ENCODE data around the gene MAP3K8.
"Not testable (repeated sequence)": the region's sequence is repeated elsewhere in the genome, so short reads cannot be mapped to it uniquely, and the experiment has no call there.

MAP3K8 gene

DNA sequence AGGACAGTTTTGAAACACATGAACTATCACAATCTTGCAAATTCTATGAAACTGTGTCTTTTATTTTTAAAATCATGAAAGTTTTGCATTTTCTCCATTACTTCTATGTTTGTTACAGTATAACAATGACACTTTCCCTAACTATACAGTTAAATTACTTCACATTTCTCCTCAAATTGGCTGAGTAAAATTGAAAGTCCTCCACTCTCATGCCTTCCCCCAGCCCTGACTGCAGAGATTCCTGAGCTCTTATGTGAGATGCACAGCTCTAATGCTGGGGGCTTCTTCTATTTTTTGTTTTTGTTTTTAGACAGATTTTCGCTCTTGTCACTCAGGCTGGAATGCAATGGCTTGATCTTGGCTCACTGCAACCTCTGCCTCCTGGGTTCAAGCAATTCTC lies 22.7 kb upstream of the MAP3K8 start:
- DNase-seq = no peak
- TF ChIP-seq POLR2A (IDR thresholded peaks at IDR 0.05; ENCODE audit: low read length) = no peak
- no peak for TF ChIP-seq GATA1 (IDR thresholded peaks at IDR 0.05; ENCODE audit: low read depth, low read length)

DNA sequence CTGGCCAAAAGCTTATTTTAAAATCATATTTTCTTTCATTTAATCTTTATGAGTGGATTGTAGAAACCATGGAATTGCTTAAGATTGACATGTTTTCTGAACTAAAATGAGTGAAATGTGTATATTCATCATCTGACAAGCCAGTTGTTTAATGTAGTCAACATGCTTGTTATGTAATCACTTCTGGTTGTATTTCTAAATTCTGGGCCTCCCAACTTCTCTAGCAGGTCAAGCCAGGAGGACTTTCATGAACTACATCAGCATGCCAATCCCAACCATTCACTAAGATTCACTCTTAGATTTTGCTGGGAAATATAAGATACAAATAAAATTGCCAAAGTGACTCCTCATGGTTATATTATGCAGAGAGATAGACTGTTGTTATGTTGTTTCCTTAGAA lies 21.1 kb upstream of the MAP3K8 start:
- no peak for DNase-seq
- no peak for TF ChIP-seq GATA1 (IDR thresholded peaks at IDR 0.05; ENCODE audit: low read depth, low read length)
- TF ChIP-seq POLR2A (IDR thresholded peaks at IDR 0.05; ENCODE audit: low read length) = no peak

- DNase-seq = peak; percentile 69 to 81
- TF ChIP-seq GATA1 (IDR thresholded peaks at IDR 0.05; ENCODE audit: low read depth, low read length) (no peak), POLR2A (IDR thresholded peaks at IDR 0.05; ENCODE audit: low read length) (no peak)
Measured at GRCh38 chr10:30413996-30414576, 19.9 kb upstream of the MAP3K8 start.

GRCh38 chr10:30415593-30415992 lies 18.4 kb upstream of the MAP3K8 start:
- DNase-seq = no peak

GRCh38 chr10:30417301-30417700 lies 16.7 kb upstream of the MAP3K8 start:
- TF ChIP-seq POLR2A (IDR thresholded peaks at IDR 0.05; ENCODE audit: low read length) (no peak), GATA1 (IDR thresholded peaks at IDR 0.05; ENCODE audit: low read depth, low read length) (no peak)
- DNase-seq = no peak

More at GRCh38 chr10:30415593-30415992, 18.4 kb upstream of the MAP3K8 start:
- no peak for TF ChIP-seq POLR2A (IDR thresholded peaks at IDR 0.05; ENCODE audit: low read length)
- no peak for TF ChIP-seq GATA1 (IDR thresholded peaks at IDR 0.05; ENCODE audit: low read depth, low read length)

GRCh38 chr10:30420266-30420665 lies 13.7 kb upstream of the MAP3K8 start:
- no peak for TF ChIP-seq POLR2A (IDR thresholded peaks at IDR 0.05; ENCODE audit: low read length)
- no peak for TF ChIP-seq GATA1 (IDR thresholded peaks at IDR 0.05; ENCODE audit: low read depth, low read length)
- DNase-seq = no peak

DNA sequence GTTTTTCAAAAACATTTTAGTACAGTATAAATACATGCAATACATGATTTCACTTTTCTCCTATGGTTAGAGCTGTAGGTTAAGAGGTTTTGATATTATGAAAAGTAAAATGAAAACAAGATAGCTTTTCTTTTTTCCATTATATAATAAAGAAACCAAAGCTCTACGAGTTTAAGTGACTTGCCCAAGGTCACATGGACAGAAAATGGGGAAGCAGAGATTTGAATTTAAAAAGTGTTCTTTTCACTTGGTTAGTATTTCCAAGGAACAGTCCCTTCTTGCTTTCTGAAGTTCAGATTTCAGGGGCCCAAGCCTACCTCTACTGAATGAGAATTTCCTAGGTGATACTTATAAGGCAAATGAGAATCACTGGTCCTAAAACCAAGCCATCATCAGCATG lies 13.2 kb upstream of the MAP3K8 start:
- DNase-seq = no peak
- TF ChIP-seq GATA1 (IDR thresholded peaks at IDR 0.05; ENCODE audit: low read depth, low read length) = no peak

DNA sequence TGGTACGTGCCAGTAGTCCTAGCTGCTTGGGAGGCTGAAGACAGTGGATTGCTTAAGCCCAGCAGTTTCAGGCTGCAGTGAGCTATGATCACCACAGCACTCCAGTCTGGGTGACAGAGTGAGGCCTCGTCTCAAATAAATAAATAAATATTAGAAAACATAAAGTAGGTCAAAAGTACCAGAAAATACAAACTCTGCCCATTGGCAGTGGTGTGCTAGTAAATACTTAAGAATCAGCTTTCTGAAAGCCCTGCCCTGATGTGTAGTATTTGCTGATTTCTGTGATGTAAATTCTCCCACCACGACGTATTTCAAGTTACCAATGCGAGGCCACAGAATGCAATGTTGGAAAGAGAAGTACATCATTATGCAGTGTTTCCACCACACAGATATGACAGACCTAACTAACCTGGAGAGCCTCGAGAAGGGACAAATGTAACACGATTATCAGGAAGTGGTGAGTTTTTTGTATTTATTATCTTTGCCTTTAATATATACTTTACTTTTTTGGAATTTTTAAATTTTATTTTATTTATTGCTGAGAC lies 11.8 kb upstream of the MAP3K8 start:
- DNase-seq = no peak
- TF ChIP-seq GATA1 (IDR thresholded peaks at IDR 0.05; ENCODE audit: low read depth, low read length) = no peak
- no peak for TF ChIP-seq POLR2A (IDR thresholded peaks at IDR 0.05; ENCODE audit: low read length)

GRCh38 chr10:30422981-30423654 lies 10.9 kb upstream of the MAP3K8 start:
- no peak for DNase-seq

GRCh38 chr10:30423655-30424275 lies 10.2 kb upstream of the MAP3K8 start:
- not testable (repeated sequence) for DNase-seq

More at GRCh38 chr10:30422981-30423654, 10.9 kb upstream of the MAP3K8 start:
- no peak for TF ChIP-seq GATA1 (IDR thresholded peaks at IDR 0.05; ENCODE audit: low read depth, low read length)
- TF ChIP-seq POLR2A (IDR thresholded peaks at IDR 0.05; ENCODE audit: low read length) = no peak

- TF ChIP-seq GATA1 (IDR thresholded peaks at IDR 0.05; ENCODE audit: low read depth, low read length) (no peak), POLR2A (IDR thresholded peaks at IDR 0.05; ENCODE audit: low read length) (no peak)
- DNase-seq = no peak
Measured at GRCh38 chr10:30425336-30426075, 8.5 kb upstream of the MAP3K8 start.

- no peak for DNase-seq
- TF ChIP-seq GATA1 (IDR thresholded peaks at IDR 0.05; ENCODE audit: low read depth, low read length) (no peak), POLR2A (IDR thresholded peaks at IDR 0.05; ENCODE audit: low read length) (no peak)
Measured at GRCh38 chr10:30430544-30431298, 3.3 kb upstream of the MAP3K8 start.

GRCh38 chr10:30431435-30431911 lies 2.5 kb upstream of the MAP3K8 start:
- TF ChIP-seq POLR2A (IDR thresholded peaks at IDR 0.05; ENCODE audit: low read length) (no peak), GATA1 (IDR thresholded peaks at IDR 0.05; ENCODE audit: low read depth, low read length) (no peak)
- no peak for DNase-seq
